GM19372 (cell line): ENCODE measurements around the gene GPATCH8.
"Not testable (repeated sequence)": the region's sequence is repeated elsewhere in the genome, so short reads cannot be mapped to it uniquely, and the experiment has no call there.

Experiments
- ATAC-seq: cut with Tn5 transposase; IDR thresholded peaks from one replicate; pipeline ENCODE4 v1.9.1; 2021; ENCODE audit warnings: mild to moderate bottlenecking, low read depth, moderate library complexity; ENCODE audit not compliant: unreplicated experiment

The GPATCH8 gene

DNA sequence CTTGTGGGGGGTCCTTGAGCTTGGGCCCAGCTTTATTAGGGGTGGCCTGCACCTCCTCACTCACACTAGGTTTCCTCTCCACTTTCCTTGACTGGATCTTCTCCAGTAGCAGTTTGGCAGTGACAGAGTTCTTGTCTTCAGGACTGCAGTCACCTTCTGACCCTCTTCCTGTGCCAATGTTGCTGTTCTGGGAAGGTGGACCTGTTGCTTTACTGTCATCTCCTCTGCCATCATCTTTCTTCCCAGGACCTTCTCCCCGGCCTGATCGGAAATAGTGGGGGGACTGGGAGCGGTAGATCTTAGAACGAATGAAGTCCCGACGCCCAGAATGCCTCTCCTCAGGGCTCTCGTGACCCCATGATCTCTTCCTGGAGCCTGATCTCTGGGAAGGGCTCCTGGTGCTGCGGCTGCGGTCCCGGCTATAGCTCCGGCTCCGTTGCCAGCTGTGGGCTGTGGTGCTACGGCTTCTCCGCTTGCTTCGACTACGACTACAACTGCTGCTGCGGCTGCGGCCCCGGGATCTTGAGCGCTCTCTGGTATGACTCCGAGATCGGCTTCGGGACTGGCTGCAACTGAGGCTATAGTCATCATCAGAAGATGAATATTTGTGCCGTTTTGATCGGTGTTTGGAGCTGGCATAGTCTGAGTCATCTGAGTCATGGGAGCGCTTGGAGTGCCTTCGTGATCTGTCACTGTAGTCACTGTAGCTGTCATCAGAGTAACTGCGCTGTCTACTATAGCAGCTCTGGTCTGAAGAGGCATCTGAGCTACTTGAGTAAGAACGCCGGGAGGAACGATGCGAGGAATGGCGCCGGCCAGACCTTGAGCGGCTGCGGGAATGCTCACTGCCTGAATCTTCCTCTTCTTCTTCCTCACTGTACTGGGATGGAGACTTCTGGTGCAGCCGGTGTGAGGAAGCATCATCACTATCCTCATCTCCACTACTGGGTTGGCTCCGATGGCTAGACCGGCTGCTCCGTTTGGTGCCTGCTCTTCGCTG, 104.2 kb downstream of the GPATCH8 start:
- no peak for ATAC-seq

DNA sequence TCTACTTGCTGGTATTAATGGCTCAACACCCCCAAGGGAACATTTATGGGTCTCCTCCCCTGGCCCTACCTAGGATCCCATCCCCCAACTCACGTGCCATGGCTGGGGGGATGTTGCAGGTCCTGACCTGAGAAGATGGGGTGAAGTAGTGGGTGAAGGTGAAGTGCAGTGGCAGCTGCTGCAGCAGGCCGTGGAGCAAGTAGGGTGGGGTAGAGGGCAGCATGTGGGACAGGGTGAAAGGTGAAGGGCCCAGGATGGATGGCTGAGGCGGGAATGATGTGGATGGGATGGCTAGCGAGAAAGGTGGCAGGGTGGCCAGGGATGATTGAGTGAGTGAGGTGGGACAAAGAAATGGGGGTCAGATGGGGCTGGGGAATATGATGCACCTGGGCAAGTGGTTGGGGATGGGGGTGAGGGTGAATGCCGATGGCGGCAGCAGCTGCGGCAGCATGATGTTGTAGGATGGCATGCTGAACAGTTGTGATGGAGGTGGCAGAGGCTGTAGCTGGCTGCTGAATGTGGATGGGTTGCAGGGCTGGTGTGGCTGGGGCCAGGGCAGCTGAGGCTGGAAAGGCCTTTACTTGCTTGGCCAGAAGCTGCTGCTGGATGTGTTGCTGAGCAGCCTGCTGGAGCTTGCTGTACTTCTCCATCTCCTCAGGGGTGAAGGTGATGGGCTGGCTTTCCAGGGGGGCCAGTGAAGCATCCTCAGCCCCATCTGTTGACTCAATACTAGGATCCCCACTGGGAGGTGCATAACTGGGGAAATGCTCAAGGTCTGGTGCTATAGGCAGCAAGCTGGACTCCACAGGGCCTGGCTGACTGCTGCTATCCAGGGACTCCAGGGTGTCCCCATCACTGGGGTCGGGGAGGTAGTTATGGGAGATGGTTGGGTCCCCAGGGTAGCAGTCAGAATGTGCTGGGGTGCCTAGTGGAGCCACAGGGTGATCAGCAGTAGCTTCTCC, 105.4 kb downstream of the GPATCH8 start:
- ATAC-seq, result no peak

DNA sequence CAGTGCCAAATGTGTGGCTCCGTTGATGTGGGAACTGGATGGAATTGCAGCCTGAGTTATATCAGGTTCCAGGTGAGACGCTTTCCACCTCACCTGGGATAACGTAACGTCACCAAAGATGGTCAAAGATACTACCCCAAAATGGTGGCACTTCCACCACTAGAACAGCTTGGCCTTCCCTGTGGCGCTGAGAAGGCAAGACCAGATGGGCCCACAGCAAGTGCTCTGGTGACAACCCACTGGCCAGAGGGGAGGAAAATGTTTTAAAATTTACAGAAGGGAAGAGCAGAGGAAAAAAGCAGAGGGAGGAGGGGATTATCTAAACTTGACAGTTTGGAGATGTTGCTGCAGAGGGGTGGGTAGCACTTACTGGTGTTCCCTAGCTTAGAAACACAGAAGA, 106.3 kb downstream of the GPATCH8 start:
- ATAC-seq, result no peak

DNA sequence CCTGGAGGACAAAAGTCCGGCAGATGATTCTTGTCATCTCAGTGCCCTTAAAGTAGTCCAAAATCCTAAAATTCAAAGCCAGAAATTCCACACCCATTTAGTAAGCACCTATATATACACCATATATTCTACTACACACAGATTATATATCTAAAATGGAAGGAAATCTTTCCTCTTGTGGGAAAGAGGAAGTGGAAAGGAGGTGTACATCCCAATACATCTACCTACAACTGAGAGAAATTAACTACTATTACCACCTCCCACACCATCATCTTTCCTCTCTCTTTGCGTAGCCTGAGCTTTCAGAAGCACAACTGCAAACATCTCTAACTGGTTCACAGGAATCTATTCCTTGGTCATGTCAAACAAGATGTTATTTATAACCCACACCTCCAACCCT, 108.4 kb downstream of the GPATCH8 start:
- ATAC-seq, result no peak

DNA sequence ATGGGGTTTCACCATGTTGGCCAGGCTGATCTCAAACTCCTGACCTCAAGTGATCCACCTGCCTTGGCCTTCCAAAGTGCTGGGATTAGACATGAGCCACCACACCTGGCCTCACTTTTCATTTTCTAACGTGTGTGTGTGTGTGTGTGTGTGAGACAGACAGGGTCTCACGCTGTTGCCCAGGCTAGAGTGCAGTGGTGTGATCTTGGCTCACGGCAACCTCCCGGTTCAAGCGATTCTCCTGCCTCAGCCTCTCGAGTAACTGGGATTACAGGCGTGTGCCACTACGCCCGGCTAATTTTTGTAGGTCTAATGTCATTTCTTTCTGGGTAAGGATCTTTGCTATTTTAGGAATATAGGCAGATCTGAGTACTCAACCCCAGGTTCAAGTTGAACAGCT, 109.1 kb downstream of the GPATCH8 start:
- not testable (repeated sequence) for ATAC-seq

DNA sequence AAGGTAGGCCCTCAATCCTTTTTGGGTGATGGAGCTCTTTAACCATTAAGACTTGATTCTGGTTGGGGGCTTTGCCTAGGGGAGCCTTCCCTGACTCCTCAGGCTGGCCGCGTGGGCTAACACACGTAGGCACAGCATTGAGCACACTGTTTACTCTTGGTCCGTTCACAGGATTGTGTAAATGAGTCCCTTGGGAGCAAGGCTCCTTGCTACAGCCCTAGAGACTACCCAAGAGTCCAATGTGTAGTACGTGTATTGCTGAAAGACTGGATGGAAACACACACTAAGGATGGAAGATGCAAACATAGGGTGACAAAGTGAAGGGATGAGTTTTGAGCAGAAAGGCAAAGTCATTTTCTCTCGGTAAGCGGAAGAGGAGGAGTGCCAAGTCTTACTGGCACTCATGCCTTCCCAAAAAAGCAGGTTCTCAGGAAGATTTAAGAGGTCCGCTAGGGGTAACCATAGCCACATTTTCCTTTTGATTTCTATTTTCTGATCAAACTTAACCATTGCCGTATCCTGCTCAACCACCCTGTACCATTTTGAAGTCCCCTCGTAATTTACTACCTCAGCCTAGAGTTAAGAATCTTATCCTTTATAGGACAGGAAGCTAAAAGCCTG, 112.8 kb downstream of the GPATCH8 start:
- ATAC-seq, result no peak

DNA sequence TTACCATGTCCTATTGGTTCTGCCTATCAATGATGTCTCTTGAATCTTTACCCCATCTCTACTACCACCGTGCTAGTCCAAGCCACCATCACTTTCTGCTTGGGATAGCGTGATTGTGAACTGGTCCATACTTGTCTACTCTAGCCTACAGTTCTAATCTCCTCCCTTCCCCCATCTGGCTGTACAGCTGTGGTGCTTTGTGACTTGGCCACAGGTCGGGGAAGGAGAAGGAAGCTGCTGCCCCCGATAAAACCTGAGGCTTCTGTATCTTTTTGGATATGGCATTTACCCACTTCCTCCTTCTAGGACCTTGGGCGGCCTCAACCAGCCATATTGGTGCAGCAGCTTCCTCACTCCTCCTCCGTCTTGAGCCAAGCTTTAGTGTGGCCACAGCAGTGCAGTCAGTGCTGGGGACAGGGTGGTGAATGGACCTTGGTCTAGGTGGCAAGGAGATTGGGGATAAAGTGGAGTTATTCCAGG, 113.4 kb downstream of the GPATCH8 start:
- no peak for ATAC-seq

DNA sequence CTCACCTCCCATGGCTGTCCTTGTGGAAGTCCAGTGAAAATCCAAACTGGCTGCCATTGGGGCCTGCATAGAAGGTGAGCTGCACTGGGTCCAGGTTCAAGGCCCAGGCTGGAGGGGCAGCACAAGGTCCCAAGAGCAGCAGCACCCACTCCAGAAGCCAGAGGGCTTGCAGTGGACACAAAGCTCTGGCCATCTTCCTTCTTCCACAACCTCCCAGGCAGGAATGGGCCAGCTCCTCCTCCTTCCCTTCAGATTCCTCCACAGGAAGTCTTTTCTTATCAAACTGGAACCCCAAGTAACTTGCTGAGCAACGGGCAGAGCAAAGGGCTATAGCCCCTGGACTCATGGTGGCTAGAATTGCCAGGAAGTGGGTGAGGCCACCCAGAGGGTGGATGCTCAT, 113.9 kb downstream of the GPATCH8 start, which contains the start of gene ITGA2B:
ITGA2B (minus strand) TSS at position 369 of the 400 bp plus-strand sequence; CDS start at position 193, 176 bp downstream.
- ATAC-seq, result no peak

DNA sequence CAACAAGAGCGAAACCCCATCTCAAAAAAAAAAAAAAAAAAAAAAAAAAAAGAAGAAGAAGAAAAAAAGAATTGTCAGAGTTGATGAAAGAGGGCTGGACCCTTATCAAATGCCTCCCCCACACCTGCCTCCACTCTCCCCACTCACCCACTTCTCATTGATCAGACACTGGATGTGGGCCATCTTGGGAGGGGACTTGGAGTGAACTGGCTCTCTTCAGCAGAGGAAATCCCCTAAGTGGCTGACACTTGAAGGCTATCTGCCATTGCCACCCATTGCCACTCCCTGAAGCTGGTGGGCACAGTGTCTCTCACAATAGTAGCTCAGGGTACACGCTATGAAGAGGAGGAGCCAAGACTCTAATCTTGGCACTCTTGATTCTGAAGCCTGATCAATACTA, 115.4 kb downstream of the GPATCH8 start:
- ATAC-seq, result no peak

DNA sequence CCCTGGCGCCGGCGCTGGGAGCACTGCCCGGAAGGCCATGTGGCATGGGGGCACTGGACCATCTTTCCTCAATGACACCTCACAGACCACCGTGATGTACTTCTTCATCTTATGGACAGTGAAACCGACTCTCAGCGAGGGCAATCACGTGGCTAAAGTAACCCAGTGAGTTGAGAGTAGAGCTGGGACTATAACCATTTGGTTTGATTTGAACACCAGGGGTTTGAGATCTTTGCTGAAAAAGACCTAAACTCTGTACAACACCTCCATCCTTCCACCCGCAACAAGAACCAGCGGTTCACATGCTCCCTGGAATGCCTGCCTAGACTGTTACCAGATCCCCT, 117.1 kb downstream of the GPATCH8 start:
- ATAC-seq, result no peak

DNA sequence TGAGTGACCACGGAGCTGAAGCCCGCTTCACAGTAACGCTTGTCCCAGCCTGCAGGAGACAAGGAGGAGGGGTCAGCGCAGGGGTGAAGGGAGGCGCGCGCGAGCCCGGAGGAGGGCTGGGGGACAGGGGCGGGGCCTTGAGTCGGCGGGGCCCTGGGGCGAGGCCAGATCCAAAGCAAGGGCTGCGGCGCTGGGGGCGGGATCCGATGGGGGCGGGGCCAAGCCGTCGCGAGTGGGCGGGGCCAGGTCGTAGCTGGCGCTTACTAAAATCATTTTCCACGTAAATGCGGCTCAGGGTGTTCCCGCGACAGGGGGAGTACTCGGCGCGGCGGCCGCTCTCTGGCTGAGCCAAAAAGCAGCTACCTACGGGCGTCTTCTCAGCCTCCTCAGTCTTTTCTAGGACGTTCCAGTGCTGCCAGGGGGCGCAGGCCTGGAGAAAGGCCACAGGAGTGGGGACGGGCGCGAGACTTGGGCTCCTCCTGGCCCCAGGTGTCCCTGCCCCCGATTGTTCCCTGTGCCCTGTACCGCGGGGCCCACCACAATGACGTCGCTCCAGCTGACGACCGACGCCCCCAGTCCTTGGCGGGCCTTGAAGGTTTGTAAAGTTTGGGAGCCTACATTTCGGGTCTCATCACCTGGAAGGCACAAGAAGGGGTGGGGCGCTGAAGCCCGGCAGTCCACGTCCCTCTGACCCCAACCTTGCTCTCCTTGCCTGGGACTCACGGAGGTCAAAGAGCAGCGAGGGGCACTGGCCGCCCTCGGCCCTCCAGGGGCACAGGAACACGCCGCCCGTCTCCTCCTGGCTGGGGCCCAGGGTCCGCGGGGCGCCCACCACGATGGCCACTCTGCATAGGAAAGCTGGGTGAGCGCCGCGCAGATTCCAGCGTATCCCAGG, 117.7 kb downstream of the GPATCH8 start:
- no peak for ATAC-seq

DNA sequence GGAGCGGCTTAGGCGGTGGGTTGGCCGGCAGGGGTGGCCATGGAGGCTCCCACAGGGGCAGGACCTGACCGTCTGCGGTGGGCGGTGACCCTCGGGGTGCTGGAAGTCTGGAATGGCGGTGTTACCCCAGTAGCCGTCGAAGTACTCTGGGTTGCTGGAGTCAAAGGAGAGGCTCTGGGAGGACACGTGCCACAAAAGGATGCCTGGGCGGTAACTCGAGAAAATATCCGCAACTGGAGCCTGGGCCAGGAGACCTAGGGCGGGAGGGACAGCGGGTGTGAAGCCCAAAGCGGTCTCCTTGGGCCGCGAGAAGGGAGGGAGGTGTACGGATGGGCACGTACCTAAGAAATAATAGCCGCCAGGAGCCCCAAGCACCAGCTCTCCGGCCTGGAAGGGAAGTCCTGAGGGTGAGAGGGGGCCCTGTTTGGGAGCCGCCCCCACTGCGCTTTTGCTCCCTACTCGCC, 118.4 kb downstream of the GPATCH8 start:
- ATAC-seq, result no peak

DNA sequence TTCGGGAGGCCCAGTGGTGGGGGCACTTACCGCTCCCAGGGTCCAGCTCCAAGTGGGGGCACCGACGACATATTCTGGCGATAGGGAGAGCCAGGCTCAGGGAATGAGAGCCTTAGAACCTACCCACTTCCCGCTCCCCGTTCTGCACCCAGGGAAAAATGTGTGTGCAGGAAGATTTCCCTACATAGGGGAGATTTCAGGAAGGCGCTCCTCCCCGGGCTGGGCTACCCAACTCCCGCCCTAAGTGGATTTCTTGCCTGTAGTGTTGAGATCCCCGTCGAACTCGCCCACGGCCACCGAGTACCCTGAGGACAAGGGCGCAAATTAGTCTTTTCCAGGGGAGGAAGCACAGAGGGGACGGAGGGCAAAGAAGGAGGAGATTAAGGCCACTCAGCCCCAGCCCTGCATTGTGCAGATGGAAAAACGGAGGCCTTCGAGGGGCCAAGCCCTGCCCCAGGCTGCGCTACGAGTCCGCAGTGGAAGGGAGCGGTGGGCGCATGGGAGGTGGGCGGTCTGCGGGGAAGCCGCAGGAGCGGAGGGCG, 118.9 kb downstream of the GPATCH8 start:
- ATAC-seq, result no peak

DNA sequence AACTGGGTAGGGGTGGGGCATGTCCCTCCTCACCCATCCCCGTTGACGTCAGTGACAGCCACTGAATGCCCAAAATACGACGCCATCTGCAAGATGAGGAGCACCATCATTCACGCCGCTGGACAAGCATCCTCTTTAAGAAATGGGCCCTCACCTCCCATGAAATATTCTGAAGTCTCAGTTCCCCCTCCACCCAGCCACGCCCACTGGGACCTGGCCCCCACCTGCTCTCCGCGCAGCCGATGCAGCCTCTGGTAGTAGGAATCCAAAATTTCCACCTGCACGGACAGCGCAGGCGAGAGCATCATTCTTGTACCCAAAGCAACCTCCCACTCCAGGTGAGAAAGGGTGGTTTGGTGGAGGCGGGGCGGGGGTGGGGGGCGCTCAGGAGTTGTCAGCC, 119.3 kb downstream of the GPATCH8 start:
- ATAC-seq, result no peak

DNA sequence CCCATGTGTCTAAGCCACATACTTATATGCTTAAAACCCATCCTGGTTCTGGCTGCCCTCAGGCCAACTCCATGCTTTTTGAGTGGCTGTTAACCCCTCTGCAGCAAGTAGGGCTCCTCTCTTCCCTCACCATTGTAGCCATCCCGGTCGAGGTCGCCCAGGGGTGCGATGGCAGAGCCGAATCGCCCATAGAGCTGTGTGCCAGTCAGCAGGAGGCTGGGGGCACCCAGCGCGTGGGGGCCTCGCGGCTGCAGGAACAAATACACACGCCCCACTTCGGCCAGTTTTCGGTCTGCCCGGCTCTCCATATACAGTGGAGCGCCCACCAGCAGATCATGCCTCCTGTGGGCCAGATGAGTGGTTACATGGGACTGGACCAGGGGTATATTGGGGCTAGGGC, 119.8 kb downstream of the GPATCH8 start:
- no peak for ATAC-seq

DNA sequence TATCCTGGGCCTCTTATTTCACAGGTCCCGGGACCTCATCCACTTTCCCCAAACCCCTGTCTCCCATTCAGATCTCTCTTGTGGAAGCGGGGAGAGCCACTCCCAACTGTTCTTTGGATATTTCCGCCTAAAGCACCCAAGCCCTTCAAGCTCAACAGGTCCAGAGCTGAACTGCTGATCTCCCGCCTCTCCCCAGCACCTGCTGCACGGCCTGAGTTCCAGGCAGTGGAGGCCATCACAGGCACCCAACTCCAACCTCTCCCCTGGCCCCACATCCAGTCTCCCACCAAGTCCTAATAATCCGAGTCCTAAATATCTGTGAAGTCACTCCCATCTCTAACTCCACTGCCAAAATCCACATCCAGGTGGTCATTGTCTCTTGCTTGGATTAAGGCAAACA, 120.3 kb downstream of the GPATCH8 start:
- no peak for ATAC-seq

DNA sequence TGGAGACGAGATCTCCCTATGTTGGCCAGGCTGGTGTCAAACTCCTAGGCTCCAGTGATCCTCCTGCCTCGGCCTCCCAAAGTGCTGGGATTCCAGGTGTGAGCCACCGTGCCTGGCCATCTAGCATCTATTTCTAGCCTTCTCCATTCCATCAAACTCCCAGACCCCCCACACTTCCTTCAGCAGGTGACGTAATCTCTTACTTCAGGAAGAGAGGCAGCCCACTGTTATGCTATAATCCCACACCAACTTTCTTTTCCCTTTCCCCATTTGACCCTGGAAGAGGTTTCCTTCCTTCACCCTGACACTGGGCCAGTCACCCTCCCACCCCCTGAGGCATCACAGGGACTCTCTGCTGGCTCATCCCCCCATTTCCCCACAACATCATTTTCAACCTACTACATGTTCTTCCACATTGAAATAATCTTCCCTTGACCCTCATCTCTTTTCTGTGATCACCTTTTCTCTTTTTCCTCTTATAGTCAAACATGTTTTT, 121.3 kb downstream of the GPATCH8 start:
- no peak for ATAC-seq

DNA sequence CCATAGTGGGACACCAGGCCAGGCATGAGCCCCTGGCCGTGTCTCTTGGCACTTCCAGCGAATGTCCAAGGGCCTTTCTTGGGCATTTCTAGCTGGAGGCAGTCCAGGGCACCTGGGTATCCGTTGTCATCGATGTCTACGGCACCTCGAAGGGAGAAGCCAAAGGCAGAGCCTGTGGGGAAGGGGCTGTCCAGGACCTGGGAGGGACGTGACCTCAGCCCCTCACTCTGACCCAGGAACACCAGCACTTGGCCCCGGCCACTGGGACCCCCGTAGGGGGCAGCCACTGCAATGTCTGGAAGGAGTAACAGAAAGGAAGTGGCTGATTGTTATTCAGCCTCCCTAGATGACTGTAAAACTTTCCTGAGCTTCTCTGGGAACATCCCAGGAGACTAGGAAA, 122.4 kb downstream of the GPATCH8 start:
- ATAC-seq, result no peak

DNA sequence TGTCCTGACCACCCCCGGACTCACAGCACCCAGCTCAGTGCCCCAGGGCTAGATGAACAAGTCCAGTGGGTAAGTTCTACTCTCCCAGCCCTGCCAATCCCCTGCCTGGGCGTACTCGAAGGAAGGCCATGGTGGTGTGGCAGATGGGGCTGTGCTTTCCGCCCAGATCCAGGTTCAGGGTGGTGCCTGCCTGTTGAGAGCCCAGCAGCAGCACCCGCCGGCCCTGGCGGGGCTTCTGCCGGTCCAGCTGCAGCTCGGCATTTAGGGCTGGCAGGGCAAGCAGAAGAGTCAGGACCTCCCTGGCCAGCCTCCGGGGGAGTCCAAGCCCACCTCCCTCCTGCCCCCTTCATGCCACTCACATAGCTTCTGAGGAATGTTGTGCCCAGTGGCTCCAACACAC, 123.3 kb downstream of the GPATCH8 start:
- no peak for ATAC-seq
